Measurements from ENCODE around the gene HACD1. TPM values are rescaled to one million over a fixed set of nuclear protein-coding genes. Genes with fewer than 3 reads are reported as not detected.

Gene HACD1
- 43.5 and 44.2 TPM in 2 replicates for total RNA-seq (2014; rRNA removed; shearing (Covaris generic))
- 29.4 and 36.1 TPM in 2 replicates for polyA plus RNA-seq (2014; cell fraction: nucleus; rRNA removed)

- DNase-seq (ENCODE audit: extremely low read depth, low read depth), result peak; percentile 61
Measured at GRCh38 chr10:17617031-17617911, at the start of gene HACD1. TSS of gene HACD1 (minus strand) at chr10:17617374. CDS start at chr10:17617339, 35 bp downstream.

GRCh38 chr10:17665747-17666146, 48.6 kb upstream of the HACD1 start:
- DNase-seq (ENCODE audit: extremely low read depth, low read depth), result peak; percentile 66

GRCh38 chr10:17663450-17663849, 46.3 kb upstream of the HACD1 start:
- no peak for DNase-seq (ENCODE audit: extremely low read depth, low read depth)

GRCh38 chr10:17662193-17663138, 45.3 kb upstream of the HACD1 start:
- DNase-seq (ENCODE audit: extremely low read depth, low read depth), result no peak

GRCh38 chr10:17661510-17661909, 44.3 kb upstream of the HACD1 start:
- no peak for DNase-seq (ENCODE audit: extremely low read depth, low read depth)

GRCh38 chr10:17660921-17661320, 43.7 kb upstream of the HACD1 start:
- DNase-seq (ENCODE audit: extremely low read depth, low read depth), result no peak

- no peak for DNase-seq (ENCODE audit: extremely low read depth, low read depth)
Measured at GRCh38 chr10:17659365-17659764, 42.2 kb upstream of the HACD1 start.

GRCh38 chr10:17657103-17657500, 39.9 kb upstream of the HACD1 start:
- DNase-seq (ENCODE audit: extremely low read depth, low read depth), result no peak

GRCh38 chr10:17655567-17656146, 38.5 kb upstream of the HACD1 start:
- no peak for DNase-seq (ENCODE audit: extremely low read depth, low read depth)

GRCh38 chr10:17655009-17655408, 37.8 kb upstream of the HACD1 start:
- DNase-seq (ENCODE audit: extremely low read depth, low read depth), result no peak

- no peak for DNase-seq (ENCODE audit: extremely low read depth, low read depth)
Measured at GRCh38 chr10:17652585-17652984, 35.4 kb upstream of the HACD1 start.

GRCh38 chr10:17651896-17652295, 34.7 kb upstream of the HACD1 start:
- DNase-seq (ENCODE audit: extremely low read depth, low read depth), result no peak

- DNase-seq (ENCODE audit: extremely low read depth, low read depth), result no peak
Measured at GRCh38 chr10:17650416-17650815, 33.2 kb upstream of the HACD1 start.

- no peak for DNase-seq (ENCODE audit: extremely low read depth, low read depth)
Measured at GRCh38 chr10:17649836-17650235, 32.7 kb upstream of the HACD1 start.

- no peak for DNase-seq (ENCODE audit: extremely low read depth, low read depth)
Measured at GRCh38 chr10:17649052-17649451, 31.9 kb upstream of the HACD1 start.

GRCh38 chr10:17648243-17649035, 31.3 kb upstream of the HACD1 start:
- DNase-seq (ENCODE audit: extremely low read depth, low read depth), result no peak

GRCh38 chr10:17647326-17647725, 30.2 kb upstream of the HACD1 start:
- DNase-seq (ENCODE audit: extremely low read depth, low read depth), result no peak

- DNase-seq (ENCODE audit: extremely low read depth, low read depth), result no peak
Measured at GRCh38 chr10:17645621-17646345, 28.6 kb upstream of the HACD1 start.

GRCh38 chr10:17644485-17644943, 27.3 kb upstream of the HACD1 start:
- no peak for DNase-seq (ENCODE audit: extremely low read depth, low read depth)

Measured in NCI-H460 (cell line).